ENCODE data around the gene ERBIN. TPM values are rescaled to one million over a fixed set of nuclear protein-coding genes. Genes with fewer than 3 reads are reported as not detected.
"Not testable (repeated sequence)": the region's sequence is repeated elsewhere in the genome, so short reads cannot be mapped to it uniquely, and the experiment has no call there.

Gene ERBIN
- total and polyA plus RNA-seq, 5 donors from 2014 or later = 21.5 to 114 (median 39.3) TPM

- H3K4me1 ChIP-seq (ENCODE audit: control insufficient read depth, insufficient read depth, low read length, poor library complexity, severe bottlenecking) = no peaks in the 10 kb centered on the region
- Mint-ChIP-seq H3K9me3 (peaks cover 0 to 2% (median 0%) of the 10 kb centered on the region in 7 donors), H3K4me3 (no peak overlapping the region), H3K4me1 (peaks cover 6 to 39% (median 26%) of the 10 kb centered on the region in 4 donors), H3K27ac (no peak overlapping the region), H3K27me3 (no peaks in the 10 kb centered on the region), H3K36me3 (peaks cover 63% of the 10 kb centered on the region)
- no peak for ATAC-seq (ENCODE audit: low read depth in 2 of 2)
- no peak overlapping the region for H3K4me3 ChIP-seq (ENCODE audit: low read depth, low read length)
- no peak overlapping the region for H3K27ac ChIP-seq (ENCODE audit: insufficient read depth, low read length, poor library complexity, severe bottlenecking)
- no peaks in the 10 kb centered on the region for H3K9me3 ChIP-seq (ENCODE audit: control insufficient read depth in 2 of 2, low read length in 2 of 2)
- peaks cover 36% of the 10 kb centered on the region for H3K36me3 ChIP-seq (ENCODE audit: control insufficient read depth, insufficient read depth, low read length)
- no peaks in the 10 kb centered on the region for H3K27me3 ChIP-seq (ENCODE audit: control insufficient read depth, insufficient read depth, low read length)
- no peak for DNase-seq
Measured at GRCh38 chr5:66057239-66057638, 130.9 kb downstream of the ERBIN start.

GRCh38 chr5:66061320-66061719, 134.9 kb downstream of the ERBIN start:
- ATAC-seq (ENCODE audit: low read depth in 2 of 2); H3K9me3 ChIP-seq (ENCODE audit: control insufficient read depth in 2 of 2, low read length in 2 of 2); H3K27ac ChIP-seq (ENCODE audit: insufficient read depth, low read length, poor library complexity, severe bottlenecking); H3K4me3 Mint-ChIP-seq; H3K27me3 Mint-ChIP-seq; H3K9me3 Mint-ChIP-seq; H3K4me1 ChIP-seq (ENCODE audit: control insufficient read depth, insufficient read depth, low read length, poor library complexity, severe bottlenecking); H3K4me3 ChIP-seq (ENCODE audit: low read depth, low read length); DNase-seq; H3K27me3 ChIP-seq (ENCODE audit: control insufficient read depth, insufficient read depth, low read length): not testable (repeated sequence)
- peak overlapping the region in 1 of 3 donors; percentile 60 for H3K27ac Mint-ChIP-seq
- H3K4me1 Mint-ChIP-seq = peaks cover 6 to 60% (median 25%) of the 10 kb centered on the region in 4 donors
- peaks cover 43% of the 10 kb centered on the region for H3K36me3 Mint-ChIP-seq
- peaks cover 11% of the 10 kb centered on the region for H3K36me3 ChIP-seq (ENCODE audit: control insufficient read depth, insufficient read depth, low read length)

- not testable (repeated sequence) for H3K4me1 ChIP-seq (ENCODE audit: control insufficient read depth, insufficient read depth, low read length, poor library complexity, severe bottlenecking); H3K9me3 Mint-ChIP-seq; H3K9me3 ChIP-seq (ENCODE audit: control insufficient read depth in 2 of 2, low read length in 2 of 2); H3K4me3 Mint-ChIP-seq; ATAC-seq (ENCODE audit: low read depth in 2 of 2); H3K4me3 ChIP-seq (ENCODE audit: low read depth, low read length); H3K27ac Mint-ChIP-seq; DNase-seq; H3K27ac ChIP-seq (ENCODE audit: insufficient read depth, low read length, poor library complexity, severe bottlenecking); H3K27me3 ChIP-seq (ENCODE audit: control insufficient read depth, insufficient read depth, low read length); H3K27me3 Mint-ChIP-seq
- peaks cover 16% of the 10 kb centered on the region for H3K36me3 ChIP-seq (ENCODE audit: control insufficient read depth, insufficient read depth, low read length)
- Mint-ChIP-seq H3K36me3 (peaks cover 35% of the 10 kb centered on the region), H3K4me1 (peaks cover 6 to 61% (median 27%) of the 10 kb centered on the region in 4 donors)
Measured at GRCh38 chr5:66063061-66063460, 136.7 kb downstream of the ERBIN start.

- H3K36me3 Mint-ChIP-seq = peaks cover 27% of the 10 kb centered on the region
- peaks cover 0 to 33% (median 15%) of the 10 kb centered on the region in 4 donors for H3K4me1 Mint-ChIP-seq
- no peaks in the 10 kb centered on the region for H3K27me3 Mint-ChIP-seq
Measured at GRCh38 chr5:66066826-66067225, 140.5 kb downstream of the ERBIN start.

GRCh38 chr5:66072031-66072430, 145.7 kb downstream of the ERBIN start:
- Histone ChIP-seq H3K9me3 (ENCODE audit: control insufficient read depth in 2 of 2, low read length in 2 of 2) (no peaks in the 10 kb centered on the region), H3K4me1 (ENCODE audit: control insufficient read depth, insufficient read depth, low read length, poor library complexity, severe bottlenecking) (no peaks in the 10 kb centered on the region), H3K36me3 (ENCODE audit: control insufficient read depth, insufficient read depth, low read length) (peaks cover 32% of the 10 kb centered on the region), H3K4me3 (ENCODE audit: low read depth, low read length) (no peak overlapping the region), H3K27ac (ENCODE audit: insufficient read depth, low read length, poor library complexity, severe bottlenecking) (no peak overlapping the region), H3K27me3 (ENCODE audit: control insufficient read depth, insufficient read depth, low read length) (no peaks in the 10 kb centered on the region)
- Mint-ChIP-seq H3K27me3 (no peaks in the 10 kb centered on the region), H3K9me3 (no peaks in the 10 kb centered on the region), H3K4me3 (no peak overlapping the region), H3K36me3 (peaks cover 34% of the 10 kb centered on the region), H3K27ac (peak overlapping the region in 2 of 3 donors; percentile 51 to 66), H3K4me1 (peaks cover 0 to 12% (median 8%) of the 10 kb centered on the region in 4 donors)
- DNase-seq (no peak), ATAC-seq (ENCODE audit: low read depth in 2 of 2) (no peak)

More at GRCh38 chr5:66066826-66067225, 140.5 kb downstream of the ERBIN start:
- no peak overlapping the region for H3K27ac ChIP-seq (ENCODE audit: insufficient read depth, low read length, poor library complexity, severe bottlenecking)
- Mint-ChIP-seq H3K27ac (peak overlapping the region in 1 of 3 donors; percentile 48), H3K4me3 (no peak overlapping the region), H3K9me3 (peaks cover 0 to 1% (median 0%) of the 10 kb centered on the region in 7 donors)
- ATAC-seq (ENCODE audit: low read depth in 2 of 2) (no peak), DNase-seq (no peak)
- H3K36me3 ChIP-seq (ENCODE audit: control insufficient read depth, insufficient read depth, low read length) = peaks cover 29% of the 10 kb centered on the region
- no peaks in the 10 kb centered on the region for H3K27me3 ChIP-seq (ENCODE audit: control insufficient read depth, insufficient read depth, low read length)
- no peak overlapping the region for H3K4me3 ChIP-seq (ENCODE audit: low read depth, low read length)
- no peaks in the 10 kb centered on the region for H3K4me1 ChIP-seq (ENCODE audit: control insufficient read depth, insufficient read depth, low read length, poor library complexity, severe bottlenecking)
- no peaks in the 10 kb centered on the region for H3K9me3 ChIP-seq (ENCODE audit: control insufficient read depth in 2 of 2, low read length in 2 of 2)

- Mint-ChIP-seq H3K4me3 (no peak overlapping the region), H3K27ac (no peak overlapping the region), H3K9me3 (no peaks in the 10 kb centered on the region), H3K4me1 (peaks cover 0 to 13% (median 7%) of the 10 kb centered on the region in 4 donors), H3K36me3 (peaks cover 36% of the 10 kb centered on the region), H3K27me3 (no peaks in the 10 kb centered on the region)
- H3K36me3 ChIP-seq (ENCODE audit: control insufficient read depth, insufficient read depth, low read length) = peaks cover 45% of the 10 kb centered on the region
- H3K9me3 ChIP-seq (ENCODE audit: control insufficient read depth in 2 of 2, low read length in 2 of 2) = no peaks in the 10 kb centered on the region
- DNase-seq (no peak), ATAC-seq (ENCODE audit: low read depth in 2 of 2) (no peak)
- no peaks in the 10 kb centered on the region for H3K27me3 ChIP-seq (ENCODE audit: control insufficient read depth, insufficient read depth, low read length)
- no peak overlapping the region for H3K4me3 ChIP-seq (ENCODE audit: low read depth, low read length)
- H3K4me1 ChIP-seq (ENCODE audit: control insufficient read depth, insufficient read depth, low read length, poor library complexity, severe bottlenecking) = no peaks in the 10 kb centered on the region
- no peak overlapping the region for H3K27ac ChIP-seq (ENCODE audit: insufficient read depth, low read length, poor library complexity, severe bottlenecking)
Measured at GRCh38 chr5:66074901-66075300, 148.5 kb downstream of the ERBIN start.

GRCh38 chr5:66080664-66081063, 154.3 kb downstream of the ERBIN start:
- Mint-ChIP-seq H3K4me1 (peaks cover 0 to 11% (median 3%) of the 10 kb centered on the region in 4 donors), H3K4me3 (no peak overlapping the region), H3K27ac (no peak overlapping the region), H3K27me3 (peaks cover 4% of the 10 kb centered on the region), H3K9me3 (peaks cover 0 to 5% (median 0%) of the 10 kb centered on the region in 7 donors), H3K36me3 (peaks cover 22% of the 10 kb centered on the region)
- no peaks in the 10 kb centered on the region for H3K4me1 ChIP-seq (ENCODE audit: control insufficient read depth, insufficient read depth, low read length, poor library complexity, severe bottlenecking)
- H3K36me3 ChIP-seq (ENCODE audit: control insufficient read depth, insufficient read depth, low read length) = peaks cover 43% of the 10 kb centered on the region
- H3K9me3 ChIP-seq (ENCODE audit: control insufficient read depth in 2 of 2, low read length in 2 of 2) = no peaks in the 10 kb centered on the region
- H3K27ac ChIP-seq (ENCODE audit: insufficient read depth, low read length, poor library complexity, severe bottlenecking) = no peak overlapping the region
- no peak for ATAC-seq (ENCODE audit: low read depth in 2 of 2)
- no peaks in the 10 kb centered on the region for H3K27me3 ChIP-seq (ENCODE audit: control insufficient read depth, insufficient read depth, low read length)
- no peak for DNase-seq
- H3K4me3 ChIP-seq (ENCODE audit: low read depth, low read length) = no peak overlapping the region

- H3K4me3 ChIP-seq (ENCODE audit: low read depth, low read length) = no peak overlapping the region
- peaks cover 33% of the 10 kb centered on the region for H3K36me3 Mint-ChIP-seq
- H3K27ac ChIP-seq (ENCODE audit: insufficient read depth, low read length, poor library complexity, severe bottlenecking) = no peak overlapping the region
- no peak for DNase-seq
- no peaks in the 10 kb centered on the region for H3K27me3 ChIP-seq (ENCODE audit: control insufficient read depth, insufficient read depth, low read length)
- peaks cover 7 to 10% (median 8%) of the 10 kb centered on the region in 7 donors for H3K9me3 Mint-ChIP-seq
- H3K4me1 ChIP-seq (ENCODE audit: control insufficient read depth, insufficient read depth, low read length, poor library complexity, severe bottlenecking) = no peaks in the 10 kb centered on the region
- ATAC-seq (ENCODE audit: low read depth in 2 of 2) = no peak
- H3K4me1 Mint-ChIP-seq = peaks cover 0 to 10% (median 0%) of the 10 kb centered on the region in 4 donors
- H3K27ac Mint-ChIP-seq = no peak overlapping the region
- no peak overlapping the region for H3K4me3 Mint-ChIP-seq
- H3K36me3 ChIP-seq (ENCODE audit: control insufficient read depth, insufficient read depth, low read length) = peaks cover 7% of the 10 kb centered on the region
- peaks cover 7 to 10% of the 10 kb centered on the region in 2 experiments for H3K9me3 ChIP-seq (ENCODE audit: control insufficient read depth in 2 of 2, low read length in 2 of 2)
- H3K27me3 Mint-ChIP-seq = no peaks in the 10 kb centered on the region
Measured at GRCh38 chr5:66089384-66089783, 163.0 kb downstream of the ERBIN start.
